GM19395 (cell line): Measurements from ENCODE around the gene ADAMTS8.

ENCODE experiments used
- ATAC-seq: cut with Tn5 transposase; IDR thresholded peaks from one replicate; pipeline ENCODE4 v1.9.1; 2021; ENCODE audit warnings: mild to moderate bottlenecking, moderate library complexity; ENCODE audit not compliant: unreplicated experiment

The ADAMTS8 gene, protein sequence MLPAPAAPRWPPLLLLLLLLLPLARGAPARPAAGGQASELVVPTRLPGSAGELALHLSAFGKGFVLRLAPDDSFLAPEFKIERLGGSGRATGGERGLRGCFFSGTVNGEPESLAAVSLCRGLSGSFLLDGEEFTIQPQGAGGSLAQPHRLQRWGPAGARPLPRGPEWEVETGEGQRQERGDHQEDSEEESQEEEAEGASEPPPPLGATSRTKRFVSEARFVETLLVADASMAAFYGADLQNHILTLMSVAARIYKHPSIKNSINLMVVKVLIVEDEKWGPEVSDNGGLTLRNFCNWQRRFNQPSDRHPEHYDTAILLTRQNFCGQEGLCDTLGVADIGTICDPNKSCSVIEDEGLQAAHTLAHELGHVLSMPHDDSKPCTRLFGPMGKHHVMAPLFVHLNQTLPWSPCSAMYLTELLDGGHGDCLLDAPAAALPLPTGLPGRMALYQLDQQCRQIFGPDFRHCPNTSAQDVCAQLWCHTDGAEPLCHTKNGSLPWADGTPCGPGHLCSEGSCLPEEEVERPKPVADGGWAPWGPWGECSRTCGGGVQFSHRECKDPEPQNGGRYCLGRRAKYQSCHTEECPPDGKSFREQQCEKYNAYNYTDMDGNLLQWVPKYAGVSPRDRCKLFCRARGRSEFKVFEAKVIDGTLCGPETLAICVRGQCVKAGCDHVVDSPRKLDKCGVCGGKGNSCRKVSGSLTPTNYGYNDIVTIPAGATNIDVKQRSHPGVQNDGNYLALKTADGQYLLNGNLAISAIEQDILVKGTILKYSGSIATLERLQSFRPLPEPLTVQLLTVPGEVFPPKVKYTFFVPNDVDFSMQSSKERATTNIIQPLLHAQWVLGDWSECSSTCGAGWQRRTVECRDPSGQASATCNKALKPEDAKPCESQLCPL

DNA sequence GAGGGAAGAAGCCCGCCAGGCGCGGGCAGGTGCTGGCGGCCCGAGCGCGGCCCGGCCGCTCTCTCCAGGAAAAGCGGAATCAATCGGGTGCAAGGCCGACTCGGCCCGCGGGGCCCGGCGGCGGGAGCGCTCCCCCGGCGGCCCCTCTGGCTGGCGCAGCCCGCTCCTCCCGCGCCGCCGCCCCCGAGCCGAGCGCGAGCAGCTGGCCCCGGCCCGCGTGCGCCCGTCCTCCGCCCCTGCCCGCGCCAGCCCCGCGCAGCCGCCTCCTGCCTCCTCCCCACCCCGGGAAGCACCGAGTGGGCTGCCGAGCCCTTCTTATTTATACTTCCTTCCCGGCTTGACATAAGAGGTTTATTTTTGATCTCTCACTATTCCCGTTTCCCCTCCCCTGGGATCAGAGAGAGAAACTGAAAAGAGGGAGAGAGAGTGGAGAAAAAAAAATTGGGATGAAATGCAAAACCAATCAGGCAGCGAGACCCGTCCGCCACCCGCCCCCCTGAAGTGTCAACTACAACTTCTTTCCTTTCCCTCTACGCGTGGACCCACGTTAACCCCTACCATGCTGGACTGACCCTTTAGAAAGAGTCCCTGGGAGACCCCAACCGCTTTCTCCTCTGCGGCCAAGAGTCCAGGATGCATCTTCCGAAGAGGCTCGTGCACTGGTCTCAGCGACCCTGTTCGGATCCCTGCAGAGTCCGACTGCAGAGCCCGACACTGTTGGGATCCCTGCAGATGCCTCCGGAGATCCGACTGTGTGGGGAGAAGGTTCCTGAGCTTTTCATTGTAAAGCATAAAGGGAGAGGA, at the start of gene ADAMTS8:
Gene ADAMTS8 (minus strand): TSS at position 294 of the 804 bp plus-strand sequence. CDS start 323 bp downstream, outside the sequence.
- no peak for ATAC-seq

GRCh38 chr11:130477586-130478203, 49.3 kb upstream of the ADAMTS8 start:
- no peak for ATAC-seq

DNA sequence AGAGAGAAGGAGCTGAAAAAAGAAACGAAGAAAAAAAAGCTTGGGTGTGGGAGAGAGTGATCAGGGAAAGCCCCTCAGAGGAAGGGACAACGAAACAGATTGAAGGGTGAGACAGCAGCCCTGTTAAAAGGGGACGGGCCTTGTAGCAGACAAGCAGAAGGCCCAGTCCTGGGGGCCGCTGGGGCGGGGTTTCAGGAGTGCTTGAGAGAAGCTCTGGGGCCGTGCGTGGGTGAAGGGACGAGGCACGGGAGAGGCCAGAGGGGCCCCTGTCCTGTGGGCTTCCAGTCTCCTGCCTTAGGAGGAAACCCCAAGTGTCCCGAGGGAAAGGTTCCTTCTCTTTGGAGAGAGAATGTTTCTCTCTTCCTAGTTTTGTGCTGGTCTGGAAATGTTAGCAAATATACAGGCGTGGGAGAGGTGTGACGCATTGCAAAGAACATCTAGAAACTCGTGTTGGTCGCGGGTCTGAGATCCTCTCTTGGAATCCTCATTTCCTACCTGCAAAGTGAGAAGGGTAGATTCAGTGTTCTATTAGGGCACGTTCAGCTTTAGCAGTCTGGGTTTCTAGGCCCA, 48.6 kb upstream of the ADAMTS8 start:
- ATAC-seq = no peak

DNA sequence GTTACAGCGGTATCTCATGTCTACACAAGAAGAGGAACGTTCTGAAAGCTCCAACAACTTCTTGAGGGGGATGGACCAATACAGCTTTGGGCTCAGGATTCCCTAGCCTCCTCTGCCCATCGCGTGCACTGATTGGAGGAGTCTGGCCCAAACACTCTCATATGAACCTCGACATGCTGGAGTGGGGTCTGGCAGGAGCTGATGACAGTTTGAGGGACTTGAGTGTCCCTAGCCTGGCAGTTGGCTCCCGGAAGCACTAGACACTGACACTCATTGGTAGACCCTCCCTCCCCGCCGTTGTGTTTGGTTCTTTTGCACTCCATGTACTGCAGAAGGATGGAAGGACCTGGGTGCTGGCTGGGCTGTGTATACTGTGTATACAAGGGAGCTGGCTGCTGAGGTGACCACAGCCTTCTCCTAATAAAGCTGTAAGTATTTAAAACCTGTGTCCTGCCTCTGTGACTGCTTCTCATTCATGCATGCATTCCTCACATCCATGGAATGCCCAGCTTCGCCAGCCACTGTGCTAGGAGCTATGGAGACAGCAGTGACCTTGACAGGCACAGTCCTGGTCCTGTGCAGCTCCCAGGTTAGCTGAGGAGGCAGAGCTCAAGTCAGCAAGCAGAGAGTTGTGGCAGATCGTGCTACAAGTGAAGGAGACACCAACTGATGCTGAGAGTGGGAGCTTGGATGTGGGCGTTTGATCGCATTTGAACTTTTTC, 48.0 kb upstream of the ADAMTS8 start:
- ATAC-seq = no peak

- ATAC-seq = no peak
Measured at GRCh38 chr11:130475426-130476053, 47.1 kb upstream of the ADAMTS8 start.

- no peak for ATAC-seq
Measured at GRCh38 chr11:130474637-130475400, 46.4 kb upstream of the ADAMTS8 start.

DNA sequence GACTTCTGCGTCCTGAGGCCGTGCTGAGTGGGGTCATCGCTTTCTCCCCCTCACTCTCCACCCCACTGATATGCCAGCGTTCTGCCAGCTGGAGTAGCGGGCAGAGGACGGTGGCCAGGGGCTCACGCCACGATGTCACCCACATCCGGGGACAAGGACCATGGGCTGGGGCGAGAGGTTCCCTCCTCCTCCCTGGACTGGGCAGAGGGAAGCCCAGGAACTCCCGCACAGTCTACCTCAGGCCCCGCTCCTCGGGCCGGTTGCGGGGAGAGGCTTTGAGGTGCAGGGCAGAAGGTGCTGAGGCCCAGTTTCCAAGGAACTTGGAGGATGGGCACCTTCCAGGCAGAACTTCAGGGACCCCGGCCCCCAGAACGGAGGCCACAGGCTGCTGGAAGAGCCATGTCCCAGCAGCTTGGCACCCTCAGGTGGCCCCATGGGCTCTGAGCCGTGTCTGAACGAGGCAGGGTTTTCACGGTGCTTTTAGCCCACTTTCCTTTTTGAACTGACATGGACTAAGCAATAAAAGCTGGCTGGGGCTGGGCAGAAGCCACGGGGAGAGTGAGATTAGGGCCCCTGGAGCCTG, 45.5 kb upstream of the ADAMTS8 start:
- no peak for ATAC-seq

DNA sequence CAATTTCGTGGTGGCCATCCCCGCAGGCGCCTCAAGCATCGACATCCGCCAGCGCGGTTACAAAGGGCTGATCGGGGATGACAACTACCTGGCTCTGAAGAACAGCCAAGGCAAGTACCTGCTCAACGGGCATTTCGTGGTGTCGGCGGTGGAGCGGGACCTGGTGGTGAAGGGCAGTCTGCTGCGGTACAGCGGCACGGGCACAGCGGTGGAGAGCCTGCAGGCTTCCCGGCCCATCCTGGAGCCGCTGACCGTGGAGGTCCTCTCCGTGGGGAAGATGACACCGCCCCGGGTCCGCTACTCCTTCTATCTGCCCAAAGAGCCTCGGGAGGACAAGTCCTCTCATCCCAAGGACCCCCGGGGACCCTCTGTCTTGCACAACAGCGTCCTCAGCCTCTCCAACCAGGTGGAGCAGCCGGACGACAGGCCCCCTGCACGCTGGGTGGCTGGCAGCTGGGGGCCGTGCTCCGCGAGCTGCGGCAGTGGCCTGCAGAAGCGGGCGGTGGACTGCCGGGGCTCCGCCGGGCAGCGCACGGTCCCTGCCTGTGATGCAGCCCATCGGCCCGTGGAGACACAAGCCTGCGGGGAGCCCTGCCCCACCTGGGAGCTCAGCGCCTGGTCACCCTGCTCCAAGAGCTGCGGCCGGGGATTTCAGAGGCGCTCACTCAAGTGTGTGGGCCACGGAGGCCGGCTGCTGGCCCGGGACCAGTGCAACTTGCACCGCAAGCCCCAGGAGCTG, 44.8 kb upstream of the ADAMTS8 start:
- no peak for ATAC-seq

- no peak for ATAC-seq
Measured at GRCh38 chr11:130472434-130472961, 44.1 kb upstream of the ADAMTS8 start.

GRCh38 chr11:130471731-130472433, 43.5 kb upstream of the ADAMTS8 start:
- ATAC-seq = no peak

- ATAC-seq = no peak
Measured at GRCh38 chr11:130470832-130471706, 42.7 kb upstream of the ADAMTS8 start.

DNA sequence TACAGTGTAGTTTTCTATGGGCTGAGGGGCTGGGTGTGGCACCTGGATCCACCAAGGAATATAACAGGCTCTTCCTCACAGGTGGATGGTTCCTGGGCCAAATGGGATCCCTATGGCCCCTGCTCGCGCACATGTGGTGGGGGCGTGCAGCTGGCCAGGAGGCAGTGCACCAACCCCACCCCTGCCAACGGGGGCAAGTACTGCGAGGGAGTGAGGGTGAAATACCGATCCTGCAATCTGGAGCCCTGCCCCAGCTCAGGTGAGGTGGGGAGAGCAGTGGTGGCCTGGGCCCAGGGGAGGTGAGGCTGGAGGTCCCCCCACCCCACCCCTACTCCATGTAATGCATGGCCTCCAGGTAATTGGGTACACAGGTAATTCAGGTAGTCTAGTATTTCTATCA, 40.8 kb upstream of the ADAMTS8 start:
- no peak for ATAC-seq

DNA sequence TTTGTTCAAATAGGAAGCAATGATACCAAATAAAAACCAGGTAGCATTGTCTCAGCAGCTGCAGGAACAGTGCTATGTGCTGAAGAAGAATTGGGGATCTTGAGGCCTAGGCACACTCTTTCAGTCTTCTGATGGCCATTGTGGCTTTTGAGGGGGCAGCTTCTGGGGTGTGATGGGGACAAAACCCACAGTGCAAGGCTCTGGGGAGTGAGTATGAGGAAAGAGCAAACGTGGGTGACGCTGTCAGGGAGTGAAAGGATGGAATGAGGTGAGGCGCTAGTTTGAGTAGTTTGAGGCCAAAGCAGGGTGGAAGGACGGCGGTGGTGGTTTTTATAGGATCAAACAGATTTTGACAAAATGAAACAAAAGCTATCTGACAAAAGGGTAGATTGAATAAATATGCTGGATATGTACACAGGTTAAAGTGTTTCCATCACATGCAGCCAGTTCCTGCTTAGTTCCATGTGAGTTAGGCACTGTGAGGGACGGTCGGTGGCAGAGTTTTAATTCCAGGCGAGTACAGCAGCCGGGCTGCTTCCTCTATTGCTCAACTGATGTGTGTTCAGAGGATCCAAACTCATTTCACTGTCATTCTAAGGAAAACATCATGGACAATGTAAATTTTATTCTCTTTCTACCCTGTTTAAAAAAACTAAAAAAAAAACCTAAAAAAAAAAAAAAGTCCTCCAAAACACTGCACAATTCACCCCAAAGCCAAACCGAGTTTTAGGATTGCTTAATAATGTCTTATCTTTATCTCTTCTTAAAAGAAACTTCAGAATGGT, 38.9 kb upstream of the ADAMTS8 start:
- no peak for ATAC-seq

DNA sequence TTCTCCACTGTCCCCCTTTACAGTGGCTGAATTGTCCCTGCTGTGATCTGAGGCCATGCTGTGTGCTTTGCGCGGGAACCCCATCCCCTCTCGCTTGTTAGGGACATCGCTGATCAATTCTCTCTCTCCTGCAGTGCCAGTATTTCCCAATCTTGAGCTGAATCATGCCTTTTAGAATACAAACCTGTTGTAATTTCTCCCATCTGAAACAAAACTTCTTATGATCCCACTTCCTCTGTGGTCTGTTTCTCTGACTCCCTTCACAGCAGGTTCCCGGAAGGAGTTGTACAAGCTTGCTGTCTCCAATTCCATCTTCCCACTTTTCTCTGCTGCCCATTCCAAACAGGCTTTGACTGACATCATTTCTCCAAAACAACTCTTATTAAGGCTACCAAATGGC, 36.9 kb upstream of the ADAMTS8 start:
- ATAC-seq = no peak
